ENCODE data around the gene USP31.
"Not testable (repeated sequence)": the region's sequence is repeated elsewhere in the genome, so short reads cannot be mapped to it uniquely, and the experiment has no call there.

Gene USP31

GRCh38 chr16:23155445-23156049 lies 6.3 kb upstream of the USP31 start:
- DNase-seq: no peak

- DNase-seq: no peak
Observed at GRCh38 chr16:23152386-23153178, 3.3 kb upstream of the USP31 start.

- DNase-seq: no peak
Observed at GRCh38 chr16:23149993-23150364, 727 bp upstream of the USP31 start.

- peak; percentile 41 for DNase-seq
Observed at GRCh38 chr16:23148513-23149266, 562 bp downstream of the USP31 start.

- no peak for DNase-seq
Observed at GRCh38 chr16:23148166-23148512, 1.1 kb downstream of the USP31 start.

GRCh38 chr16:23147666-23148065 lies 1.6 kb downstream of the USP31 start:
- no peak for DNase-seq

- no peak for DNase-seq
Observed at GRCh38 chr16:23146877-23147601, 2.2 kb downstream of the USP31 start.

- DNase-seq: no peak
Observed at GRCh38 chr16:23145608-23146007, 3.6 kb downstream of the USP31 start.

GRCh38 chr16:23145186-23145585 lies 4.1 kb downstream of the USP31 start:
- DNase-seq: no peak

GRCh38 chr16:23144393-23144792 lies 4.9 kb downstream of the USP31 start:
- DNase-seq: not testable (repeated sequence)

GRCh38 chr16:23143391-23143790 lies 5.9 kb downstream of the USP31 start:
- no peak for DNase-seq

- DNase-seq: no peak
Observed at GRCh38 chr16:23141959-23142740, 7.1 kb downstream of the USP31 start.

GRCh38 chr16:23141500-23141899 lies 7.8 kb downstream of the USP31 start:
- no peak for DNase-seq

- no peak for DNase-seq
Observed at GRCh38 chr16:23141033-23141432, 8.2 kb downstream of the USP31 start.

GRCh38 chr16:23140107-23140506 lies 9.1 kb downstream of the USP31 start:
- no peak for DNase-seq

GRCh38 chr16:23137818-23138217 lies 11.4 kb downstream of the USP31 start:
- no peak for DNase-seq

GRCh38 chr16:23137256-23137655 lies 12.0 kb downstream of the USP31 start:
- no peak for DNase-seq

- no peak for DNase-seq
Observed at GRCh38 chr16:23134274-23134673, 15.0 kb downstream of the USP31 start.

- DNase-seq: no peak
Observed at GRCh38 chr16:23132775-23133463, 16.3 kb downstream of the USP31 start.

GRCh38 chr16:23131931-23132621 lies 17.2 kb downstream of the USP31 start:
- DNase-seq: no peak

GRCh38 chr16:23131436-23131835 lies 17.8 kb downstream of the USP31 start:
- DNase-seq: no peak

Data from NCI-H1092 treated with DMSO at 0.1 percent for 48 hours (cell line).